H9 (cell line): ENCODE measurements around the gene LRRC53. TPM values are rescaled to one million over a fixed set of nuclear protein-coding genes. Genes with fewer than 3 reads are reported as not detected.

ENCODE experiments used
- DNase-seq: peaks from one replicate; pipeline ENCODE4 v3.0.0-alpha.2; 2017
- H2AFZ ChIP-seq: one replicate; pipeline ENCODE4 v1.6.1; 2013; ENCODE audit warnings: mild to moderate bottlenecking, low read length, control low read depth, moderate library complexity
- H2AK5ac ChIP-seq: 2 replicates; pipeline ENCODE4 v1.6.1; 2013; ENCODE audit warnings: low read length, control low read depth, mixed read lengths; ENCODE audit not compliant: insufficient read length
- H2BK120ac ChIP-seq: one replicate; pipeline ENCODE4 v1.6.1; 2013; ENCODE audit warnings: low read depth, mild to moderate bottlenecking, low read length, control low read depth, inconsistent platforms; ENCODE audit not compliant: poor library complexity, severe bottlenecking
- H2BK12ac ChIP-seq: 2 replicates; pipeline ENCODE4 v1.6.1; 2013; ENCODE audit warnings: low read length, control low read depth, mixed read lengths, low read depth; ENCODE audit not compliant: insufficient read length
- H2BK15ac ChIP-seq: 2 replicates; pipeline ENCODE4 v1.6.1; 2013; ENCODE audit warnings: low read depth, low read length, control low read depth
- H2BK20ac ChIP-seq: one replicate; pipeline ENCODE4 v1.6.1; 2013; ENCODE audit warnings: low read depth, mild to moderate bottlenecking, low read length, control low read depth, inconsistent platforms; ENCODE audit not compliant: poor library complexity, severe bottlenecking
- H2BK5ac ChIP-seq: 2 replicates; pipeline ENCODE4 v1.6.1; 2013; ENCODE audit warnings: low read length, control low read depth, mixed read lengths; ENCODE audit not compliant: insufficient read length
- H3K14ac ChIP-seq: 2 replicates; pipeline ENCODE4 v1.6.1; 2013; ENCODE audit warnings: low read length, control low read depth; ENCODE audit not compliant: insufficient read depth
- H3K18ac ChIP-seq: 2 replicates; pipeline ENCODE4 v1.6.1; 2013; ENCODE audit warnings: low read depth, mild to moderate bottlenecking, mixed read lengths, low read length, control low read depth; ENCODE audit not compliant: insufficient read length
- H3K23ac ChIP-seq: 2 replicates; pipeline ENCODE4 v1.6.1; 2013; ENCODE audit warnings: low read length, control low read depth, mixed read lengths, low read depth; ENCODE audit not compliant: insufficient read length
- H3K23me2 ChIP-seq: 2 replicates; pipeline ENCODE4 v1.6.1; 2013; ENCODE audit warnings: low read depth, mild to moderate bottlenecking, mixed read lengths, low read length, control low read depth; ENCODE audit not compliant: insufficient read length, poor library complexity, severe bottlenecking
- H3K27ac ChIP-seq: 2 replicates; pipeline ENCODE4 v1.5.1; 2013; ENCODE audit warnings: low read length, control low read depth, mixed read lengths, low read depth; ENCODE audit not compliant: insufficient read length
- H3K27me3 ChIP-seq: 2 replicates; pipeline ENCODE4 v1.6.1; 2013; ENCODE audit warnings: low read length, control low read depth, inconsistent platforms; ENCODE audit not compliant: insufficient read depth
- H3K4ac ChIP-seq: 2 replicates; pipeline ENCODE4 v1.6.1; 2013; ENCODE audit warnings: low read depth, mild to moderate bottlenecking, control low read depth, inconsistent platforms, low read length, moderate library complexity
- H3K4me1 ChIP-seq: 2 replicates; pipeline ENCODE4 v1.6.1; 2013; ENCODE audit warnings: low read length, control low read depth, inconsistent platforms; ENCODE audit not compliant: insufficient read depth
- H3K4me2 ChIP-seq: 2 replicates; pipeline ENCODE4 v1.6.1; 2013; ENCODE audit warnings: low read length, control low read depth, mixed read lengths; ENCODE audit not compliant: insufficient read length, insufficient read depth
- H3K56ac ChIP-seq: 2 replicates; pipeline ENCODE4 v1.6.1; 2013; ENCODE audit warnings: low read depth, mild to moderate bottlenecking, mixed read lengths, low read length, control low read depth; ENCODE audit not compliant: insufficient read length
- H3K79me1 ChIP-seq: 2 replicates; pipeline ENCODE4 v1.6.1; 2013; ENCODE audit warnings: low read depth, mild to moderate bottlenecking, moderate library complexity, low read length, control low read depth, inconsistent platforms; ENCODE audit not compliant: insufficient read depth, poor library complexity, severe bottlenecking
- H3K79me2 ChIP-seq: 2 replicates; pipeline ENCODE4 v1.6.1; 2013; ENCODE audit warnings: low read length, control low read depth, inconsistent platforms; ENCODE audit not compliant: insufficient read depth
- H3K9ac ChIP-seq: 2 replicates; pipeline ENCODE4 v1.6.1; 2013; ENCODE audit warnings: low read length, control low read depth, mixed read lengths; ENCODE audit not compliant: insufficient read length; ENCODE audit errors: extremely low read depth
- H3K9me3 ChIP-seq: one replicate; pipeline ENCODE4 v1.6.1; 2013; ENCODE audit warnings: low read depth, low read length, inconsistent platforms; ENCODE audit not compliant: control insufficient read depth
- H3T11ph ChIP-seq: one replicate; pipeline ENCODE4 v1.6.1; 2013; ENCODE audit warnings: mild to moderate bottlenecking, low read length, control low read depth, inconsistent platforms
- H4K20me1 ChIP-seq: one replicate; pipeline ENCODE4 v1.6.1; 2013; ENCODE audit not compliant: control insufficient read depth, insufficient read length, insufficient read depth
- H4K5ac ChIP-seq: 2 replicates; pipeline ENCODE4 v1.6.1; 2013; ENCODE audit warnings: low read depth, mild to moderate bottlenecking, mixed read lengths, low read length, control low read depth; ENCODE audit not compliant: insufficient read length
- H4K8ac ChIP-seq: replicated peaks from 2 replicates; pipeline ENCODE4 v1.6.1; 2013; ENCODE audit warnings: low read length, control low read depth, mixed read lengths, low read depth; ENCODE audit not compliant: insufficient read length
- H4K91ac ChIP-seq: 2 replicates; pipeline ENCODE4 v1.6.1; 2013; ENCODE audit warnings: low read depth, mild to moderate bottlenecking, moderate library complexity, mixed read lengths, low read length, control low read depth; ENCODE audit not compliant: insufficient read length
- H3K27ac Mint-ChIP-seq, 3 experiments: 2 replicates in 2 of 3; 3 replicates in 1 of 3; pipeline ENCODE4 v1.8.0; 2020 to 2021; ENCODE audit warnings: mixed read lengths in 3 of 3, mild to moderate bottlenecking in 1 of 3, moderate library complexity in 1 of 3
- H3K27me3 Mint-ChIP-seq: 2 replicates; pipeline ENCODE4 v1.8.0; 2021; ENCODE audit warnings: low read depth, mild to moderate bottlenecking, moderate library complexity, mixed read lengths
- H3K36me3 Mint-ChIP-seq, 3 experiments: 2 replicates in 2 of 3; 3 replicates in 1 of 3; pipeline ENCODE4 v1.8.0; 2020 to 2021; ENCODE audit warnings: low read depth in 3 of 3, mixed read lengths in 3 of 3; ENCODE audit not compliant: insufficient read depth in 1 of 3
- H3K4me1 Mint-ChIP-seq, 2 experiments: 2 replicates each; pipeline ENCODE4 v1.8.0; 2020; ENCODE audit warnings: mixed read lengths in 2 of 2
- H3K4me3 Mint-ChIP-seq, 2 experiments: 2 replicates in 1 of 2; 3 replicates in 1 of 2; pipeline ENCODE4 v1.8.0; 2020 to 2021; ENCODE audit warnings: mild to moderate bottlenecking in 2 of 2, mixed read lengths in 2 of 2, moderate library complexity in 1 of 2
- H3K9me3 Mint-ChIP-seq, 2 experiments: 2 replicates in 1 of 2; 3 replicates in 1 of 2; pipeline ENCODE4 v1.8.0; 2020; ENCODE audit warnings: mild to moderate bottlenecking in 2 of 2, mixed read lengths in 2 of 2, moderate library complexity in 1 of 2
- WGBS: extraction: QIAGEN DNeasy Blood & Tissue Kit; methylation state at CpG from one replicate; pipeline ENCODE4 v1.1.7; 2013; ENCODE audit warnings: missing lambda C conversion rate, low lambda C conversion rate, mixed read lengths; ENCODE audit not compliant: insufficient read length; ENCODE audit errors: extremely low coverage; 5-methylcytosine and 5-hydroxymethylcytosine counted together
- total RNA-seq: library from RNA; stranded (reverse); gene quantifications from 2 replicates; pipeline ENCODE4 v1.2.1, GENCODE V29; 2021
- TF ChIP-seq, protein P1 (sequence below): fragments of 200-600 bp; sonication (generic); conservative IDR thresholded peaks from 3 replicates; pipeline ENCODE4 v1.8.0; 2021; ENCODE audit warnings: antibody characterized with exemption, mild to moderate bottlenecking

Gene LRRC53
- total RNA-seq, 1 experiment from 2014 or later: not detected

- no peaks in the 10 kb centered on the region for H3K4me1 Mint-ChIP-seq
- Histone ChIP-seq H3K18ac (no peak overlapping the region), H4K5ac (no peak overlapping the region), H3K79me2 (no peaks in the 10 kb centered on the region), H3K79me1 (no peaks in the 10 kb centered on the region), H3T11ph (no peak overlapping the region), H4K91ac (no peak overlapping the region), H3K23ac (no peak overlapping the region), H2BK5ac (no peak overlapping the region), H2AK5ac (no peak overlapping the region), H3K4me1 (no peaks in the 10 kb centered on the region), H3K4ac (no peak overlapping the region), H3K23me2 (no peaks in the 10 kb centered on the region), H2BK12ac (no peak overlapping the region), H3K27me3 (no peaks in the 10 kb centered on the region), H2BK20ac (no peak overlapping the region), H4K8ac (no peak overlapping the region), H3K9me3 (no peaks in the 10 kb centered on the region), H4K20me1 (no peaks in the 10 kb centered on the region), H3K4me2 (no peak overlapping the region), H3K14ac (no peak overlapping the region), H3K27ac (no peak overlapping the region), H2BK120ac (no peak overlapping the region), H3K56ac (no peak overlapping the region), H3K9ac (no peak overlapping the region), H2BK15ac (no peak overlapping the region), H2AFZ (no peak overlapping the region)
- no peak overlapping the region for H3K4me3 Mint-ChIP-seq
- no peaks in the 10 kb centered on the region for H3K36me3 Mint-ChIP-seq
- DNase-seq: no peak
- no peaks in the 10 kb centered on the region; the same call in none of the 2 replicates for H3K27me3 Mint-ChIP-seq
- TF ChIP-seq, protein P1, sequence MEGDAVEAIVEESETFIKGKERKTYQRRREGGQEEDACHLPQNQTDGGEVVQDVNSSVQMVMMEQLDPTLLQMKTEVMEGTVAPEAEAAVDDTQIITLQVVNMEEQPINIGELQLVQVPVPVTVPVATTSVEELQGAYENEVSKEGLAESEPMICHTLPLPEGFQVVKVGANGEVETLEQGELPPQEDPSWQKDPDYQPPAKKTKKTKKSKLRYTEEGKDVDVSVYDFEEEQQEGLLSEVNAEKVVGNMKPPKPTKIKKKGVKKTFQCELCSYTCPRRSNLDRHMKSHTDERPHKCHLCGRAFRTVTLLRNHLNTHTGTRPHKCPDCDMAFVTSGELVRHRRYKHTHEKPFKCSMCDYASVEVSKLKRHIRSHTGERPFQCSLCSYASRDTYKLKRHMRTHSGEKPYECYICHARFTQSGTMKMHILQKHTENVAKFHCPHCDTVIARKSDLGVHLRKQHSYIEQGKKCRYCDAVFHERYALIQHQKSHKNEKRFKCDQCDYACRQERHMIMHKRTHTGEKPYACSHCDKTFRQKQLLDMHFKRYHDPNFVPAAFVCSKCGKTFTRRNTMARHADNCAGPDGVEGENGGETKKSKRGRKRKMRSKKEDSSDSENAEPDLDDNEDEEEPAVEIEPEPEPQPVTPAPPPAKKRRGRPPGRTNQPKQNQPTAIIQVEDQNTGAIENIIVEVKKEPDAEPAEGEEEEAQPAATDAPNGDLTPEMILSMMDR: no peak
- H3K9me3 Mint-ChIP-seq: no peaks in the 10 kb centered on the region
- no peak overlapping the region for H3K27ac Mint-ChIP-seq
- no CpG with 5 or more reads among the region's 4 CpGs for WGBS
Measured at GRCh38 chr1:74431531-74431930, 80.9 kb downstream of the LRRC53 start.
